Neuronal stem cell (in vitro differentiated cells): ENCODE results near the gene RRAD.

Experiments used
- DNase-seq: peaks from one replicate; pipeline ENCODE4 v3.0.0-alpha.2; 2013; ENCODE audit warnings: low spot score
- H2AFZ ChIP-seq: one replicate; pipeline ENCODE4 v1.6.1; 2013; ENCODE audit warnings: mild to moderate bottlenecking, low read length, inconsistent platforms
- H2AK5ac ChIP-seq: 2 replicates; pipeline ENCODE4 v1.6.1; 2013; ENCODE audit warnings: low read depth, mild to moderate bottlenecking, inconsistent platforms, low read length, moderate library complexity, mixed read lengths
- H2BK120ac ChIP-seq: 2 replicates; pipeline ENCODE4 v1.6.1; 2013; ENCODE audit warnings: low read depth, mild to moderate bottlenecking, inconsistent platforms, low read length, moderate library complexity, mixed read lengths
- H2BK12ac ChIP-seq: one replicate; pipeline ENCODE4 v1.6.1; 2013; ENCODE audit warnings: low read length, inconsistent platforms
- H2BK15ac ChIP-seq: 2 replicates; pipeline ENCODE4 v1.6.1; 2013; ENCODE audit warnings: mild to moderate bottlenecking, low read length, inconsistent platforms, mixed read lengths
- H2BK5ac ChIP-seq: one replicate; pipeline ENCODE4 v1.6.1; 2013; ENCODE audit warnings: inconsistent platforms, mild to moderate bottlenecking, low read length, moderate library complexity
- H3K14ac ChIP-seq: one replicate; pipeline ENCODE4 v1.6.1; 2013; ENCODE audit warnings: low read length, inconsistent platforms
- H3K18ac ChIP-seq: 2 replicates; pipeline ENCODE4 v1.6.1; 2013; ENCODE audit warnings: low read length, inconsistent platforms
- H3K23ac ChIP-seq: 2 replicates; pipeline ENCODE4 v1.6.1; 2013; ENCODE audit warnings: low read depth, mild to moderate bottlenecking, mixed read lengths, low read length, inconsistent platforms; ENCODE audit not compliant: poor library complexity
- H3K27ac ChIP-seq: replicated peaks from 3 replicates; pipeline ENCODE4 v1.5.1; 2013; ENCODE audit warnings: low read length, inconsistent platforms
- H3K27me3 ChIP-seq, 3 experiments: 2 replicates each; pipeline ENCODE4 v1.6.1; 2013; ENCODE audit warnings: low read length in 3 of 3, mild to moderate bottlenecking in 2 of 3, inconsistent platforms in 1 of 3, low read depth in 1 of 3, mixed read lengths in 1 of 3, moderate library complexity in 1 of 3; ENCODE audit not compliant: control insufficient read depth in 3 of 3, insufficient read depth in 3 of 3
- H3K36me3 ChIP-seq, 2 donors: replicated peaks in 1 of 2; 2 replicates each; pipeline ENCODE4 v1.6.1; 2013; ENCODE audit warnings: low read length in 2 of 2; ENCODE audit not compliant: control insufficient read depth in 2 of 2, insufficient read depth in 2 of 2
- H3K4ac ChIP-seq: 2 replicates; pipeline ENCODE4 v1.6.1; 2013; ENCODE audit warnings: inconsistent platforms, mild to moderate bottlenecking, low read length, moderate library complexity
- H3K4me1 ChIP-seq, 2 donors: 1 replicate in 1 of 2; 2 replicates in 1 of 2; pipeline ENCODE4 v1.6.1; 2013; ENCODE audit warnings: low read length in 2 of 2, low read depth in 1 of 2; ENCODE audit not compliant: control insufficient read depth in 2 of 2, insufficient read depth in 1 of 2
- H3K4me2 ChIP-seq: one replicate; pipeline ENCODE4 v1.6.1; 2013; ENCODE audit warnings: mild to moderate bottlenecking, low read length, inconsistent platforms; ENCODE audit not compliant: insufficient read depth, poor library complexity, severe bottlenecking
- H3K4me3 ChIP-seq, 2 donors: 2 replicates each; pipeline ENCODE4 v1.5.1; 2013; ENCODE audit warnings: low read length in 2 of 2, mild to moderate bottlenecking in 2 of 2, inconsistent platforms in 1 of 2, moderate library complexity in 1 of 2
- H3K79me1 ChIP-seq: one replicate; pipeline ENCODE4 v1.6.1; 2013; ENCODE audit warnings: low read depth, mild to moderate bottlenecking, inconsistent platforms, low read length, moderate library complexity
- H3K9ac ChIP-seq: one replicate; pipeline ENCODE4 v1.6.1; 2013; ENCODE audit warnings: mild to moderate bottlenecking, low read depth, low read length, inconsistent platforms; ENCODE audit not compliant: poor library complexity
- H3K9me3 ChIP-seq, 2 donors: replicated peaks in 1 of 2; 2 replicates each; pipeline versions ENCODE3 to v1.6.1; 2013; ENCODE audit warnings: low read length in 2 of 2, mild to moderate bottlenecking in 2 of 2, inconsistent platforms in 1 of 2, low read depth in 1 of 2, mixed read lengths in 1 of 2, moderate library complexity in 1 of 2; ENCODE audit not compliant: control insufficient read depth in 2 of 2, insufficient read depth in 1 of 2
- H4K8ac ChIP-seq: one replicate; pipeline ENCODE4 v1.6.1; 2013; ENCODE audit warnings: low read depth, mild to moderate bottlenecking, inconsistent platforms, low read length, moderate library complexity
- H4K91ac ChIP-seq: one replicate; pipeline ENCODE4 v1.6.1; 2013; ENCODE audit warnings: low read length, low read depth, mild to moderate bottlenecking, inconsistent platforms; ENCODE audit not compliant: poor library complexity
- WGBS, 2 donors: extraction: QIAGEN DNeasy Blood & Tissue Kit; methylation state at CpG; one replicate each; pipeline ENCODE4 v1.1.7; 2013; ENCODE audit warnings: missing lambda C conversion rate in 2 of 2, mixed read lengths in 1 of 2; ENCODE audit not compliant: insufficient read length in 2 of 2, insufficient replicate concordance in 1 of 2; ENCODE audit errors: extremely low coverage in 2 of 2; 5-methylcytosine and 5-hydroxymethylcytosine counted together

RRAD gene

DNA sequence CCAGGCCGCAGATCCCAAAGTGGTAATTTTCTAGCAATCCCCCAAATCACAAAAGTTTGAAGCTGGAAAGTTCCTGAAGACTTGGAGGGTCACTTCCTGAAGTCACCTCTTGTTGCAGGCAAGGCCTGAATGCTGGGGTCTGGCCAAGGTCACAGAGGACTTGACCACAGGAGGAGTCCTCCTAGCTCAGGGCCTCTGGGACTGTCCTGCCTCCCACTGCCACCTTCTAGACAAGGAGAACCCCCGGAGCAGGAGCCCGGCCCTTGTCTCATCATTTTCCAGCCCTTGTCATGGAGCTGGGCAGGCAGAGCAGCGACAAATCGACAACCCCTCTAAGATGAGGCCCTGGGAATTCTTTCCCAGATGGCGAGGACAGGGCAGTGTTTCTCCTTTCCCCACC, 7.0 kb downstream of the RRAD start:
- Histone ChIP-seq H2BK5ac (no peak overlapping the region), H4K91ac (no peak overlapping the region), H3K4ac (no peak overlapping the region), H3K23ac (no peak overlapping the region), H3K79me1 (no peaks in the 10 kb centered on the region), H3K14ac (no peak overlapping the region), H3K18ac (no peak overlapping the region), H2AFZ (no peak overlapping the region), H3K9ac (no peak overlapping the region), H2AK5ac (peak overlapping the region; percentile 31), H2BK15ac (no peak overlapping the region), H3K4me3 (no peak overlapping the region), H4K8ac (no peak overlapping the region), H3K36me3 (no peaks in the 10 kb centered on the region), H3K4me1 (peaks cover 0 to 22% of the 10 kb centered on the region in 2 donors), H3K27ac (no peak overlapping the region), H2BK12ac (no peak overlapping the region), H3K9me3 (no peaks in the 10 kb centered on the region), H3K27me3 (peaks cover 0 to 48% (median 2%) of the 10 kb centered on the region in 3 experiments), H2BK120ac (no peak overlapping the region), H3K4me2 (no peak overlapping the region)
- no peak for DNase-seq
- WGBS, 2 donors = no CpG with 5 or more reads among the region's 6 CpGs

DNA sequence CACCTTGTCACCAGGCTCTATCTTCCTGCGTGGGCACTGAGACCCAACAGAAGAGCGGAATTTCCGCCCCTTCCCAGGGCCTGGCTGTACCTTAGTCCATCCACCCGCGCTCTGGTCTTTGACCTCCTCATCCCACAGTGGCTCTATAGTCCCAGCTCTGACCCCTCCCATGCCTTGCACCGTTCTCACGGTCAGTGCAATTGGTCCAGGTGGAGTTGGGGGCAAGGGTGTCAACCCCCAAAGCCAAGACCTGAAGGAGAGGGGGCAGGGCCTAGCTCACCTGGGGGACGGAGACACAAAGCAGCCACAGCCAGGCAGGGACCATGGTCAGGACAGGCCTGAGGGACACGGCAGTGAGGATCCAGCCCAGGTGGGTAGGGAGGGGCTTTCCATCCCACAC, 7.6 kb downstream of the RRAD start:
- no peak overlapping the region for H4K91ac ChIP-seq
- H3K4me1 ChIP-seq = peaks cover 0 to 26% of the 10 kb centered on the region in 2 donors
- no peak overlapping the region for H2BK15ac ChIP-seq
- H3K79me1 ChIP-seq = no peaks in the 10 kb centered on the region
- H4K8ac ChIP-seq = no peak overlapping the region
- DNase-seq = no peak
- H3K36me3 ChIP-seq = no peaks in the 10 kb centered on the region
- H3K27me3 ChIP-seq = peaks cover 0 to 42% (median 0%) of the 10 kb centered on the region in 3 experiments
- H3K4ac ChIP-seq = no peak overlapping the region
- no peak overlapping the region for H3K27ac ChIP-seq
- no peak overlapping the region for H3K4me2 ChIP-seq
- no CpG with 5 or more reads among the region's 9 CpGs for WGBS, 2 donors
- peak overlapping the region; percentile 25 for H2AK5ac ChIP-seq
- H3K23ac ChIP-seq = peak overlapping the region; percentile 25
- no peak overlapping the region for H2BK12ac ChIP-seq
- peak overlapping the region; percentile 66 for H3K18ac ChIP-seq
- no peak overlapping the region for H3K14ac ChIP-seq
- H2BK5ac ChIP-seq = no peak overlapping the region
- H3K9ac ChIP-seq = peak overlapping the region; percentile 78
- H3K9me3 ChIP-seq = peaks cover 0 to 1% of the 10 kb centered on the region in 2 donors
- no peak overlapping the region for H2AFZ ChIP-seq
- H2BK120ac ChIP-seq = no peak overlapping the region
- H3K4me3 ChIP-seq = no peak overlapping the region

DNA sequence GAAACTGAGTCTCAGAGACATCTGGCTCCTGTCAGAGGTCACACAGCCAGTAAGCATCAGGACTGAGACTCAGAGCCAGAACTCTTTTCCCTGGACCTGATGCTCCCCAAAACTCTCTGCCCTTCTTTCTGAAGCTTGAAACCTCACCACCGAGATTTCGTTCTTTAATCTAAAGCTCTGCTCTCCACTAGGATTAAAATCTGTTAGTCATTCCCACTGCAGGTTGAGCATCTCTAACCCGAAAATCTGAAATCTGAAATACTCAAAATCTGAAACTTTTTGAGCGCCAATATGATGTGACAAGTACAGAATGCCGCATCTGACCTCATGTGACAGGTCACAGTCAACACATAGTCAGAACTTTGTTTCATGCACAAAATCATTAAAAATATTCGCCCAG, 8.8 kb downstream of the RRAD start:
- no peaks in the 10 kb centered on the region for H3K36me3 ChIP-seq
- no peak overlapping the region for H3K4me3 ChIP-seq
- no peak overlapping the region for H2AFZ ChIP-seq
- no peak overlapping the region for H3K23ac ChIP-seq
- no peak overlapping the region for H2BK5ac ChIP-seq
- no peak overlapping the region for H3K9ac ChIP-seq
- no peak for DNase-seq
- H3K14ac ChIP-seq = no peak overlapping the region
- no peak overlapping the region for H3K4ac ChIP-seq
- no peak overlapping the region for H2BK120ac ChIP-seq
- H2AK5ac ChIP-seq = no peak overlapping the region
- no peaks in the 10 kb centered on the region for H3K79me1 ChIP-seq
- H3K27me3 ChIP-seq = peaks cover 0 to 40% (median 0%) of the 10 kb centered on the region in 3 experiments
- H2BK12ac ChIP-seq = no peak overlapping the region
- no peak overlapping the region for H4K91ac ChIP-seq
- no peak overlapping the region for H2BK15ac ChIP-seq
- H3K27ac ChIP-seq = no peak overlapping the region
- no peak overlapping the region for H3K4me2 ChIP-seq
- peaks cover 0 to 26% of the 10 kb centered on the region in 2 donors for H3K4me1 ChIP-seq
- peaks cover 0 to 1% of the 10 kb centered on the region in 2 donors for H3K9me3 ChIP-seq
- no peak overlapping the region for H3K18ac ChIP-seq
- no peak overlapping the region for H4K8ac ChIP-seq
- no CpG with 5 or more reads among the region's 6 CpGs for WGBS, 2 donors

DNA sequence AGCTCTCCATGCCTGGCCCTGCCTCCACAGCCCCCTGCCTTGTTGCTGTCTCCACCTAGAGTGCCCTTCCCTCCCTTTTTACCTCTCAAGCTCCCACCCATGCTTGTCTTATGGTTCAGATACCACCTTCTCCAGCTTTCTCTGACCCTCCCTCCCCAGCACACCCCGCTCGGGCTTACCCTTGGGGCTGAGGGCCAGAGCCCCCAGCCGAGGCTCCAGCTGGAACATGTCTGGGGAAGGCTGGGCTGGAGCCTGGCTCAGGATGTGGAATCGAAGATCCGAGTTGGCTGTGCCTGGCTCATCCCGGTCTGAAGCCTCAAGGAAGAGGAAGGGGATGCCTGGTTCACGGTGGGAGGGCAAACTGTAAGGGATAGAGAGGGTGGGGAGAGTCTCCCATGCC, 10.3 kb downstream of the RRAD start:
- no CpG with 5 or more reads among the region's 7 CpGs for WGBS, 2 donors
- no peak overlapping the region for H4K8ac ChIP-seq
- no peak for DNase-seq
- peaks cover 0 to 22% of the 10 kb centered on the region in 2 donors for H3K4me1 ChIP-seq
- H2AK5ac ChIP-seq = no peak overlapping the region
- H2BK5ac ChIP-seq = no peak overlapping the region
- no peak overlapping the region for H3K4ac ChIP-seq
- H3K9me3 ChIP-seq = peaks cover 0 to 1% of the 10 kb centered on the region in 2 donors
- no peak overlapping the region for H2AFZ ChIP-seq
- no peak overlapping the region for H3K4me3 ChIP-seq
- no peak overlapping the region for H3K18ac ChIP-seq
- no peak overlapping the region for H3K14ac ChIP-seq
- H3K23ac ChIP-seq = no peak overlapping the region
- no peak overlapping the region for H3K27ac ChIP-seq
- H4K91ac ChIP-seq = no peak overlapping the region
- H3K4me2 ChIP-seq = no peak overlapping the region
- H2BK120ac ChIP-seq = no peak overlapping the region
- H3K27me3 ChIP-seq = peaks cover 0 to 38% (median 0%) of the 10 kb centered on the region in 3 experiments
- H3K36me3 ChIP-seq = no peaks in the 10 kb centered on the region
- no peak overlapping the region for H3K9ac ChIP-seq
- no peak overlapping the region for H2BK15ac ChIP-seq
- H2BK12ac ChIP-seq = no peak overlapping the region
- no peaks in the 10 kb centered on the region for H3K79me1 ChIP-seq
